Astrocyte of the cerebellum (primary cell): ENCODE data around the gene NSMCE1.

ENCODE experiments used
- DNase-seq: peaks from one replicate; pipeline ENCODE4 v3.0.0-alpha.2; 2011; ENCODE audit warnings: low read depth
- H3K4me3 ChIP-seq: 2 replicates; pipeline ENCODE4 v1.5.1; 2011; ENCODE audit warnings: mild to moderate bottlenecking, low read depth, low read length, moderate library complexity
- in situ Hi-C: cut with HindIII; loops from 2 replicates; pipeline ENCODE4 v1.10.0; 2017; ENCODE audit warnings: low sequenced_read_pairs
- TF ChIP-seq, protein P1 (sequence below): IDR thresholded peaks from 2 replicates; pipeline ENCODE4 v1.5.1; 2012; ENCODE audit warnings: low read length, low read depth, moderate library complexity, mild to moderate bottlenecking; ENCODE audit errors: missing control alignments

The NSMCE1 gene

DNA sequence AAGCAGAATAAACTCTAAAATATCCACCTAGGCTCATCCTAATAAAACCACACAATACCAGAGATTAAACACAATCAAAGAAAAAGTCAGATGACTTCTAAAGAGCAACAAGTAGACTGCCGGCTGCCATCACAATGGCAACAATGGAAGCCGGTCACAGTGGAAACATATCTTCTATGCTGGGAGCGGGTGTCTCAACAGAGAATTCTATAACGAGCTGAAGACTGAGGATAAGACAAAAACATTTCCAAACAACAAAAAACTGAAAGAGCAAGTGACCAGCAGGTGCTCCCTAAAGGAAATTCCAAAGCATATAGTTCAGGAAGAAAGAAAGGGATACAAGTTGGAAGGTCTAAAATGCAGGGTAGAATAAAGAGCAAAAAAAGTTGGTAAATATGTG is 8.9 kb downstream of the NSMCE1 start:
- TF ChIP-seq, protein P1, sequence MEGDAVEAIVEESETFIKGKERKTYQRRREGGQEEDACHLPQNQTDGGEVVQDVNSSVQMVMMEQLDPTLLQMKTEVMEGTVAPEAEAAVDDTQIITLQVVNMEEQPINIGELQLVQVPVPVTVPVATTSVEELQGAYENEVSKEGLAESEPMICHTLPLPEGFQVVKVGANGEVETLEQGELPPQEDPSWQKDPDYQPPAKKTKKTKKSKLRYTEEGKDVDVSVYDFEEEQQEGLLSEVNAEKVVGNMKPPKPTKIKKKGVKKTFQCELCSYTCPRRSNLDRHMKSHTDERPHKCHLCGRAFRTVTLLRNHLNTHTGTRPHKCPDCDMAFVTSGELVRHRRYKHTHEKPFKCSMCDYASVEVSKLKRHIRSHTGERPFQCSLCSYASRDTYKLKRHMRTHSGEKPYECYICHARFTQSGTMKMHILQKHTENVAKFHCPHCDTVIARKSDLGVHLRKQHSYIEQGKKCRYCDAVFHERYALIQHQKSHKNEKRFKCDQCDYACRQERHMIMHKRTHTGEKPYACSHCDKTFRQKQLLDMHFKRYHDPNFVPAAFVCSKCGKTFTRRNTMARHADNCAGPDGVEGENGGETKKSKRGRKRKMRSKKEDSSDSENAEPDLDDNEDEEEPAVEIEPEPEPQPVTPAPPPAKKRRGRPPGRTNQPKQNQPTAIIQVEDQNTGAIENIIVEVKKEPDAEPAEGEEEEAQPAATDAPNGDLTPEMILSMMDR, result no peak
- in situ Hi-C loops, result no loop called here
- no peak overlapping the region for H3K4me3 ChIP-seq
- no peak for DNase-seq

DNA sequence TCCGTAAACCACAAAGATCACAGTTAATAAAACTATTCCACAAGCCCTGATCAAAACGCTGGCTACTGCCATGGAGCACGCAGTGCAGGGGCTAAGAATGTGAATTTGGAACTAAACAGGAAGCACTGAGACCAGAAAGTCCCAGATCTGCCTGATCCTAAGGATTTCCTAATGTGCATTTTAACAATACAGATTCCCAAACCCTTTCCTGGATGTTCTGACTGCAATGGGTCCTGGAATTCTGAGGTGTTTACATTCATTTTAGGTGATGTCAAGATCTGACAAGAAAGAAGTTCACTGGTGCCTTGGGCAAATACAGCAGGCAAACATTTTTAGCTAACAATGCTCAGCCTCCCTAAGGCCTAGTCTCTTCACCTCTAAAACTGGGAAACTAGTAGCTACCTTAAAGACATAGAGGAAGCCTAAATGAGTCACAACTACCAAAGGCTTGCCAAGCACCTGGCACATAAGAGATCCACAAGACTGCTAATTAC is 10.3 kb downstream of the NSMCE1 start:
- TF ChIP-seq, protein P1, result no peak
- DNase-seq, result no peak
- H3K4me3 ChIP-seq, result no peak overlapping the region
- in situ Hi-C loops, result no loop called here

GRCh38 chr16:27257271-27257670 is 11.3 kb downstream of the NSMCE1 start:
- in situ Hi-C loops, result no loop called here
- no peak for DNase-seq
- TF ChIP-seq, protein P1, result no peak
- no peak overlapping the region for H3K4me3 ChIP-seq

GRCh38 chr16:27256861-27257260 is 11.7 kb downstream of the NSMCE1 start:
- no peak overlapping the region for H3K4me3 ChIP-seq
- no peak for DNase-seq
- in situ Hi-C loops, result no loop called here
- TF ChIP-seq, protein P1, result no peak

DNA sequence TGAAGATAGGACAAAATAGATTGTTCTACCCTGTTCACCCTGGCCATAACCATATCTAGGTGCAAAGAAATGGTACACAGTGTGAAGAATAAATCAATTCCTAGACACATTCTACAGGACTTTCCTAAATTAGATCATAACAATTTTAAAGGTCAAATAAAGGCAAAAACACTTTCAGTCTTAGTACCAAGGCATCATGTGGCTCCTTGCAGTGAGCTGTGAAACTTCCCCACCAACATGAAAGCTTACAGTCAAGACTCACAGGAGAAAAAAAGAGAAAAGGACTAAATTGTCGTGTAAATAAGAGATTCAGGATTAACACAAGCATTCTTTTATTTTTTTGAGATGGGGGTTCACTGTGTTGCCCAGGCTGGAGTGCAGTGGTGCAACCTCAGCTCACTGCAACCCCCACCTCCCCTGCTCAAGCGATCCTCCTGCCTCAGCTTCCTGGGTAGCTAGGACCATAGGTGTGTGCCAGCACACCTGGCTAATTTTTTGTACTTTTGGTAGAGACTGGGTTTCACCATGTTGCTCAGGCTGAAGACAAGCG is 14.2 kb downstream of the NSMCE1 start:
- TF ChIP-seq, protein P1, result no peak
- H3K4me3 ChIP-seq, result no peak overlapping the region
- in situ Hi-C loops, result loop anchor here (5.0 kb wide), 1 partner anchor 98 kb away; no protein-coding TSS in a partner anchor
- DNase-seq, result no peak

- peak; percentile 73 for DNase-seq
- in situ Hi-C loops, result loop anchor here (5.0 kb wide), 1 partner anchor 99 kb away; no protein-coding TSS in a partner anchor
- TF ChIP-seq, protein P1, result no peak
These were observed 15.0 kb downstream of the NSMCE1 start for GRCh38 chr16:27253526-27253930.

More at GRCh38 chr16:27253526-27253930, 15.0 kb downstream of the NSMCE1 start:
- no peak overlapping the region for H3K4me3 ChIP-seq
